Measurements from ENCODE around the gene IFT57.

- TF ChIP-seq CTCF (IDR thresholded peaks at IDR 0.05) (no peak), POLR2A (IDR thresholded peaks at IDR 0.05) (no peak)
Observed at GRCh38 chr3:108175352-108175751, 46.9 kb downstream of the IFT57 start.

Measured in right lobe of liver (tissue), 4 donors.